Mucosa of descending colon (tissue), 3 donors: ENCODE results near the gene PRB2. TPM values are rescaled to one million over a fixed set of nuclear protein-coding genes. Genes with fewer than 3 reads are reported as not detected.
"Not testable (repeated sequence)": the region's sequence is repeated elsewhere in the genome, so short reads cannot be mapped to it uniquely, and the experiment has no call there.

ENCODE experiments used
- ATAC-seq: fragments of 200-7000 bp; cut with Tn5 transposase; one replicate; pipeline ENCODE4 v1.9.1; 2020; ENCODE audit warnings: mild to moderate bottlenecking, moderate library complexity
- DNase-seq, 3 donors: peaks; one replicate each; pipeline ENCODE4 v3.0.0-alpha.2; 2020
- H3K36me3 ChIP-seq: fragments of 200-600 bp; one replicate; pipeline ENCODE4 v1.8.0; 2021; ENCODE audit warnings: low read depth, mild to moderate bottlenecking
- H3K4me1 ChIP-seq: fragments of 200-600 bp; one replicate; pipeline ENCODE4 v1.8.0; 2021; ENCODE audit warnings: low read depth, mild to moderate bottlenecking
- H3K4me3 ChIP-seq: fragments of 200-600 bp; one replicate; pipeline ENCODE4 v1.8.0; 2021; ENCODE audit warnings: mild to moderate bottlenecking
- H3K9me3 ChIP-seq: fragments of 200-600 bp; one replicate; pipeline ENCODE4 v1.8.0; 2021; ENCODE audit warnings: mild to moderate bottlenecking
- intact Hi-C, 2 donors: fragments of 100-400 bp; cut with DNase I in 1 of 2; cut with micrococcal nuclease in 1 of 2; formaldehyde crosslinking; loops; one replicate each; pipeline versions ENCODE4 v1.11.0 to v1.11.1; 2022; cut with DNase I, micrococcal nuclease
- total RNA-seq, 3 donors: library from RNA; stranded (reverse); fragmentation: NEBNext Ultra II Directional in 2 of 3; extraction: Animal tissue kit (Norgen Biotek cat#: 25700) in 2 of 3; gene quantifications; one replicate each; pipeline versions ENCODE4 v1.2.1 to v1.2.4, GENCODE V29; 2021 to 2023
- TF ChIP-seq, protein P1 (sequence below): fragments of 200-600 bp; IDR thresholded peaks from one replicate; pipeline ENCODE4 v1.8.0; 2022; ENCODE audit warnings: antibody characterized with exemption, mild to moderate bottlenecking
- donor health status: DM: no; HTN: no; CAD: no; lungs with moderate emphysema.
- donor health status: DM: no; HTN: no; CAD: no.
- donor health status: DM: no; HTN: yes; CAD: no.

PRB2 gene
- total RNA-seq, 3 donors from 2014 or later: not detected

- Histone ChIP-seq H3K4me1 (no peaks in the 10 kb centered on the region), H3K9me3 (peaks cover 4% of the 10 kb centered on the region), H3K36me3 (no peaks in the 10 kb centered on the region), H3K4me3 (no peak overlapping the region)
- DNase-seq (no peak), ATAC-seq (no peak)
- intact Hi-C loops: no loop called here
- TF ChIP-seq, protein P1, sequence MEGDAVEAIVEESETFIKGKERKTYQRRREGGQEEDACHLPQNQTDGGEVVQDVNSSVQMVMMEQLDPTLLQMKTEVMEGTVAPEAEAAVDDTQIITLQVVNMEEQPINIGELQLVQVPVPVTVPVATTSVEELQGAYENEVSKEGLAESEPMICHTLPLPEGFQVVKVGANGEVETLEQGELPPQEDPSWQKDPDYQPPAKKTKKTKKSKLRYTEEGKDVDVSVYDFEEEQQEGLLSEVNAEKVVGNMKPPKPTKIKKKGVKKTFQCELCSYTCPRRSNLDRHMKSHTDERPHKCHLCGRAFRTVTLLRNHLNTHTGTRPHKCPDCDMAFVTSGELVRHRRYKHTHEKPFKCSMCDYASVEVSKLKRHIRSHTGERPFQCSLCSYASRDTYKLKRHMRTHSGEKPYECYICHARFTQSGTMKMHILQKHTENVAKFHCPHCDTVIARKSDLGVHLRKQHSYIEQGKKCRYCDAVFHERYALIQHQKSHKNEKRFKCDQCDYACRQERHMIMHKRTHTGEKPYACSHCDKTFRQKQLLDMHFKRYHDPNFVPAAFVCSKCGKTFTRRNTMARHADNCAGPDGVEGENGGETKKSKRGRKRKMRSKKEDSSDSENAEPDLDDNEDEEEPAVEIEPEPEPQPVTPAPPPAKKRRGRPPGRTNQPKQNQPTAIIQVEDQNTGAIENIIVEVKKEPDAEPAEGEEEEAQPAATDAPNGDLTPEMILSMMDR: no peak
Measured at GRCh38 chr12:11408096-11408495, 12.7 kb upstream of the PRB2 start.

DNA sequence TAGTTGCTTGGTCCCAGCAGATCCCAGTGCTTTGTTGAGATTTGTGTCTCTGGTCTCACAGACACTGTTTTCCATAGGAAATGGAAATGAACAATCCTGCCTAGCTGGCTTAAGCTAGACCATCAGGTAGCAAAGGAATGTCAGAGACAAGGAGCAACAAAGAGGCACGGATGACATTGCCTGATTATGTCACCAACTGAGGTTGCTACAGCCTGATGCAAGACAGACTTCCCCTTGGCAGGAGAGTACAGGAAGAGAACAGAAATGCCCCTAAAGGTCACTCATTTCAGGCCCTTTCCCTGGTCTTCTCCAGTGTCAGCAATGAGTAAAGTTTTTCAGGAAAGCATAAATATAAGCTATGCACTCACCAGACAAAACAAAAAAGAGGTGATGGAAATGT, 2.0 kb upstream of the PRB2 start:
- H3K36me3 ChIP-seq: no peaks in the 10 kb centered on the region
- H3K4me1 ChIP-seq: no peaks in the 10 kb centered on the region
- no peak for DNase-seq
- intact Hi-C loops: no loop called here
- H3K4me3 ChIP-seq: no peak overlapping the region
- no peaks in the 10 kb centered on the region for H3K9me3 ChIP-seq
- no peak for ATAC-seq
- TF ChIP-seq, protein P1: no peak

- ATAC-seq, intact Hi-C loops: not testable (repeated sequence)
Measured at GRCh38 chr12:11391456-11391855, 3.9 kb downstream of the PRB2 start.

GRCh38 chr12:11377420-11377819, 17.9 kb downstream of the PRB2 start:
- H3K4me1 ChIP-seq, DNase-seq, ATAC-seq, intact Hi-C loops, H3K36me3 ChIP-seq, H3K4me3 ChIP-seq: not testable (repeated sequence)
- H3K9me3 ChIP-seq: peaks cover 13% of the 10 kb centered on the region

More at GRCh38 chr12:11391456-11391855, 3.9 kb downstream of the PRB2 start:
- not testable (repeated sequence) for H3K9me3 ChIP-seq, H3K36me3 ChIP-seq, H3K4me3 ChIP-seq, DNase-seq, H3K4me1 ChIP-seq

GRCh38 chr12:11361151-11361550, 34.2 kb downstream of the PRB2 start:
- no peak for DNase-seq
- no peaks in the 10 kb centered on the region for H3K4me1 ChIP-seq
- H3K9me3 ChIP-seq: no peaks in the 10 kb centered on the region
- ATAC-seq: no peak
- intact Hi-C loops: no loop called here
- no peaks in the 10 kb centered on the region for H3K36me3 ChIP-seq
- no peak overlapping the region for H3K4me3 ChIP-seq
- TF ChIP-seq, protein P1: no peak

DNA sequence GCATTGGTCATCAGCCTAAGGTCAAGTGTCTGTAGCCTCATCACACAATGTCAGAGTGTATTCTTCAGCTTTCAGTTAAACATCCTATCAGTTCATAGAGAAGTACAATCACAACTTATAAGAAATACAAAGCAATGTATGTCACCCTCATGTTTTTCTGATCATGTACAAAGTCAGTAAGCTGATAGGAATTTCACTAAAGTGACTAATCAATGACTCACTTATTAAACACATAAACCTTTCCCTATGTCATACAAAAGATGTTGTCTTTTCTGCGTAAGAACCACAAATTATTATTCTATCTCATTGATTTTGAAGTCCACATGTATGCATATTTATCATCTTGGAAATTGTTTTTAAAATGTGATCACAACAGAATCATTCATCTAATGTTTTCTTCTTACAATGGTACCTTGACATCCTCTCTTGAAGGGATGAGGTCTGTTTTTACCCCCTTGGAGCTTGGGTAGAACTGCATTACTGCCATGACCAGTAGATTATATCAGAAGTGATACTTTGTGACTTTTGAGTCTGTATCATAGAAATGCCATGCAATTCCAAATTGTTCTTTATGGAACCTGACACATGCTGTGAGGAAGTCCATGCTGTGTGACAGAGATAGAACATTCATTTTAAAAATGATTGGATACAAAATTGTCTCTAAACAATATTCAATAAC, 35.0 kb downstream of the PRB2 start:
- intact Hi-C loops, ATAC-seq, H3K4me1 ChIP-seq: not testable (repeated sequence)

DNA sequence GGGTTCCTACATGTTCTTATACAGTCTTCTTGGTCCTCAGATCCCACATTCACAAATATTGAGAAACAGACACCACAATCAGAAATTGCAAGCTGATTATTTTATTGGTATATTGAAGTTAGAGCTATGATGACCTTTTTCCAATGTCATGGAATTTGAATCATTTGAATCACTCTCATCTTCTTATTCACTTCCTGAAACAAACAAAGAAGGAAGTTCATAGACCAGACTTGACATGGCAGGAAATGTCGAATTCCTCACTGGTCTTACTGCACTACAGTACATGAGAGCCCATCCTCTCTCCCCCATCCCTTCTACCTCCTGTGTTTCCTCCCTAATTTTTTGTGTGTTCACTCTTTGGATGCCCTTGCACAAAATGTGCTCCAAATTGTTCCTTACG, 43.6 kb downstream of the PRB2 start:
- DNase-seq, H3K4me3 ChIP-seq, H3K4me1 ChIP-seq, ATAC-seq, H3K9me3 ChIP-seq, intact Hi-C loops, H3K36me3 ChIP-seq: not testable (repeated sequence)

More for the DNA sequence above, 35.0 kb downstream of the PRB2 start:
- H3K9me3 ChIP-seq, DNase-seq, H3K4me3 ChIP-seq, H3K36me3 ChIP-seq: not testable (repeated sequence)

DNA sequence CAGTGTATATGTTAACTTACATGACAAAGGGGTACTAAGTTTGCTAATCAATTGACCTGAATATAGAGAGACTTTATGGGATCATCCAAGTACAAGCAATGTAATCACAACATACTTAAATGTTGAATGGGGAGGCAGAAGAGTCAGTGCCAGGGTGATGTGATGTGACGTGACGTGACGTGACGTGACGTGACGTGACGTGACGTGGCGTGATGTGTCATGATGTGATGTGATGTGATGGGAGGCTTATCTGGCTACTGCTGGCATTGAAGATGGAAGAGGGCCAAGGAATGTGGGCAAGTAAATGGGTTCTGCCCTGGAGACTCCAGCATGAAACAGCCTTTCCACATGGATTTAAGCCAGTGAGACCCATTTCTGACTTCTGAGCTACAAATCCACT, 46.9 kb downstream of the PRB2 start:
- DNase-seq: no peak
- intact Hi-C loops: no loop called here
- H3K9me3 ChIP-seq: no peaks in the 10 kb centered on the region
- no peaks in the 10 kb centered on the region for H3K4me1 ChIP-seq
- no peak for ATAC-seq
- TF ChIP-seq, protein P1: no peak
- no peak overlapping the region for H3K4me3 ChIP-seq
- no peaks in the 10 kb centered on the region for H3K36me3 ChIP-seq
